ENCODE measurements around the gene LCAT. TPM values are rescaled to one million over a fixed set of nuclear protein-coding genes. Genes with fewer than 3 reads are reported as not detected.
A peak's percentile ranks its signal among the peaks of the same experiment; 100 is the strongest.

The LCAT gene
- total RNA-seq, 4 donors from 2014 or later, result 13.9 to 43.1 (median 22.0) TPM

DNA sequence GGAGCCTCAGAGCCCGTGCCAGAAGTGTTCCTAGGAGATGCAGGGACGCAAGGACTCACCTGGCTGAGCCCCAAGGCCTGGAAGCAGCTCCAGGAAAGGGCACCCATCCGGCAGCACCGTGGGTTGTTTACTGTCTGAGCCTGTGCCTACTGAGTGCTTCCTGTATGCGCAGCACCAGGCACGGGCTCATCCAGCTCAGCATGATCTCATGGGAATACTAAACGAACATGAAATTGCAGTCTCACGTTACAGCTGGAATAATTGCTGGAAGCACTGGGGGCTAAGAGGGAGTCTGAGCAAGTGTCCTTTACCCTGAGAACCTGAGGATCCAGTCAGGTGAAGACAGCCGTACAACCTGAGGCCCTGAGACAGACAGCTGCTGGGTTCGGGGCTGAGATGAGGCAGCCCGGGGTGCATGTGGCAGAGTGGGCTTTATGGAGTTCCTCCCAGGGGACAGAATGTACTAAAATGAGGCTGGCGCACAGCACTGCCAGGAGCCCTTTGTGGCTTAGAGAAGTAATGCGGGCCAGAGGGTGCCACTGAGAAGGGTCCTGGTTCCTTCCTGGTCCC, 17.7 kb downstream of the LCAT start:
- no peak overlapping the region for H3K4me3 ChIP-seq
- TF ChIP-seq POLR2AphosphoS5 (IDR thresholded peaks at IDR 0.05) (peak in 1 of 2 donors; percentile 27), POLR2A (IDR thresholded peaks at IDR 0.05; ENCODE audit: low read depth) (no peak)
- H3K9me3 ChIP-seq, result no peaks in the 10 kb centered on the region
- H3K4me1 ChIP-seq, result peaks cover 30 to 71% (median 57%) of the 10 kb centered on the region in 4 donors
- intact Hi-C loops (cut with DNase I), result no loop called here
- H3K36me3 ChIP-seq, result peaks cover 11 to 56% (median 46%) of the 10 kb centered on the region in 4 donors
- WGBS, result 47% methylated on average over 5 of the region's 13 CpGs
- peak overlapping the region; percentile 19 to 51 (median 24) for H3K27ac ChIP-seq (replicated peaks in 1 of 4)
- H3K27me3 ChIP-seq, result no peaks in the 10 kb centered on the region
- DNase-seq (ENCODE audit: extremely low spot score), result no peak

- peak overlapping the region in 3 of 4 donors; percentile 44 to 62 (median 53) for H3K27ac ChIP-seq (replicated peaks in 1 of 4)
- no peaks in the 10 kb centered on the region for H3K9me3 ChIP-seq
- peaks cover 8 to 41% (median 36%) of the 10 kb centered on the region in 4 donors for H3K36me3 ChIP-seq
- no peak for TF ChIP-seq POLR2AphosphoS5 (IDR thresholded peaks at IDR 0.05)
- WGBS, result 93% methylated on average over 8 of the region's 10 CpGs
- DNase-seq (ENCODE audit: extremely low spot score), result no peak
- intact Hi-C loops (cut with DNase I), result no loop called here
- H3K4me1 ChIP-seq, result peaks cover 40 to 84% (median 71%) of the 10 kb centered on the region in 4 donors
- no peak overlapping the region for H3K4me3 ChIP-seq
- H3K27me3 ChIP-seq, result no peaks in the 10 kb centered on the region
Observed at GRCh38 chr16:67924140-67924906, 19.6 kb downstream of the LCAT start.

- TF ChIP-seq POLR2A (IDR thresholded peaks at IDR 0.05; ENCODE audit: low read depth) (no peak), POLR2AphosphoS5 (IDR thresholded peaks at IDR 0.05) (peak in 1 of 2 donors; percentile 51)
- TF ChIP-seq, protein P1, sequence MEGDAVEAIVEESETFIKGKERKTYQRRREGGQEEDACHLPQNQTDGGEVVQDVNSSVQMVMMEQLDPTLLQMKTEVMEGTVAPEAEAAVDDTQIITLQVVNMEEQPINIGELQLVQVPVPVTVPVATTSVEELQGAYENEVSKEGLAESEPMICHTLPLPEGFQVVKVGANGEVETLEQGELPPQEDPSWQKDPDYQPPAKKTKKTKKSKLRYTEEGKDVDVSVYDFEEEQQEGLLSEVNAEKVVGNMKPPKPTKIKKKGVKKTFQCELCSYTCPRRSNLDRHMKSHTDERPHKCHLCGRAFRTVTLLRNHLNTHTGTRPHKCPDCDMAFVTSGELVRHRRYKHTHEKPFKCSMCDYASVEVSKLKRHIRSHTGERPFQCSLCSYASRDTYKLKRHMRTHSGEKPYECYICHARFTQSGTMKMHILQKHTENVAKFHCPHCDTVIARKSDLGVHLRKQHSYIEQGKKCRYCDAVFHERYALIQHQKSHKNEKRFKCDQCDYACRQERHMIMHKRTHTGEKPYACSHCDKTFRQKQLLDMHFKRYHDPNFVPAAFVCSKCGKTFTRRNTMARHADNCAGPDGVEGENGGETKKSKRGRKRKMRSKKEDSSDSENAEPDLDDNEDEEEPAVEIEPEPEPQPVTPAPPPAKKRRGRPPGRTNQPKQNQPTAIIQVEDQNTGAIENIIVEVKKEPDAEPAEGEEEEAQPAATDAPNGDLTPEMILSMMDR (IDR thresholded peaks at IDR 0.05), result no peak
- H3K27ac ChIP-seq (replicated peaks in 1 of 4), result peak overlapping the region in 3 of 4 donors; percentile 44 to 62 (median 53)
Observed at GRCh38 chr16:67923414-67924116, 20.4 kb downstream of the LCAT start.

GRCh38 chr16:67922740-67923139, 21.2 kb downstream of the LCAT start:
- H3K36me3 ChIP-seq, result peaks cover 7 to 29% (median 22%) of the 10 kb centered on the region in 4 donors
- no peaks in the 10 kb centered on the region for H3K27me3 ChIP-seq
- TF ChIP-seq, protein P1 (IDR thresholded peaks at IDR 0.05), result no peak
- TF ChIP-seq POLR2A (IDR thresholded peaks at IDR 0.05; ENCODE audit: low read depth) (no peak), EP300 (IDR thresholded peaks at IDR 0.05) (no peak), POLR2AphosphoS5 (IDR thresholded peaks at IDR 0.05) (no peak)
- intact Hi-C loops (cut with DNase I), result no loop called here
- no peaks in the 10 kb centered on the region for H3K9me3 ChIP-seq
- 76% methylated on average over 3 of the region's 8 CpGs for WGBS
- H3K27ac ChIP-seq (replicated peaks in 1 of 4), result peak overlapping the region in 1 of 4 donors; percentile 44
- no peak overlapping the region for H3K4me3 ChIP-seq
- H3K4me1 ChIP-seq, result peaks cover 48 to 88% (median 71%) of the 10 kb centered on the region in 4 donors
- no peak for DNase-seq (ENCODE audit: extremely low spot score)

More at GRCh38 chr16:67923414-67924116, 20.4 kb downstream of the LCAT start:
- no peak for DNase-seq (ENCODE audit: extremely low spot score)
- Histone ChIP-seq H3K4me3 (no peak overlapping the region), H3K4me1 (peaks cover 40 to 87% (median 69%) of the 10 kb centered on the region in 4 donors), H3K36me3 (peaks cover 8 to 37% (median 30%) of the 10 kb centered on the region in 4 donors), H3K27me3 (no peaks in the 10 kb centered on the region), H3K9me3 (no peaks in the 10 kb centered on the region)
- intact Hi-C loops (cut with DNase I), result no loop called here
- 27% methylated on average over 3 of the region's 10 CpGs for WGBS

DNA sequence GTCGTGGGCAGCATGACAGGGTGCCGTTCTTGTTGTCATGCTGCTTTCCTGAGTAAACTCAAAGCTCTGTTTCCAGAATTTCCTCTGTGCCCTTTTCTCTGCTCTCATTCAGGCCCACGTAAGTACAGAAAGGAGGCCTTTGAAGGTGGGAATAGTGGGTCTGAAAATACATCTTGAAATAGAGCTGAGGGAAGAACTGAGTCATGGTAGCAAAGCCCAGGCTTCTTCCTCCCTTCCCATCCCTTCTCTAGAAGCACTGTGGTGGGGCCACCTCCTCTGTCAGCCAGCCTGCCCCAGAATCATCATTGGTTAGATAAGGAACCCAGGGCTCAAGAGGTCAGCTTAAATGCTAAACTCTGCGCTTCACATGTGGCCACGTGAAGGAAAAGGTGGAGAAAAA, 21.7 kb downstream of the LCAT start:
- Histone ChIP-seq H3K27me3 (no peaks in the 10 kb centered on the region), H3K4me1 (peaks cover 53 to 88% (median 76%) of the 10 kb centered on the region in 4 donors), H3K4me3 (no peak overlapping the region), H3K36me3 (peaks cover 2 to 23% (median 16%) of the 10 kb centered on the region in 4 donors), H3K27ac (replicated peaks in 1 of 4) (peak overlapping the region in 1 of 4 donors; percentile 44), H3K9me3 (no peaks in the 10 kb centered on the region)
- no peak for TF ChIP-seq EP300 (IDR thresholded peaks at IDR 0.05)
- TF ChIP-seq, protein P1 (IDR thresholded peaks at IDR 0.05), result no peak
- no peak for DNase-seq (ENCODE audit: extremely low spot score)
- intact Hi-C loops (cut with DNase I), result no loop called here
- WGBS, result 67% methylated on average over 5 of the region's 5 CpGs

Measured in esophagus muscularis mucosa (tissue), 4 donors.